GM19023 (cell line): ENCODE data around the gene C5.

ENCODE experiments used
- ATAC-seq: cut with Tn5 transposase; IDR thresholded peaks from one replicate; pipeline ENCODE4 v1.9.1; 2021; ENCODE audit warnings: mild to moderate bottlenecking, moderate library complexity; ENCODE audit not compliant: unreplicated experiment

Gene C5

GRCh38 chr9:120927269-120928014, 122.6 kb downstream of the C5 start:
- no peak for ATAC-seq

GRCh38 chr9:120926397-120926928, 123.6 kb downstream of the C5 start, which contains the start of gene TRAF1:
Gene TRAF1 (minus strand): TSS chr9:120926796. CDS start chr9:120926075, 721 bp downstream.
- peak; percentile 19 for ATAC-seq

GRCh38 chr9:120925535-120926396, 124.3 kb downstream of the C5 start:
- ATAC-seq, result peak; percentile 41

GRCh38 chr9:120924698-120925534, 125.2 kb downstream of the C5 start:
- ATAC-seq, result no peak

GRCh38 chr9:120923620-120924328, 126.3 kb downstream of the C5 start:
- ATAC-seq, result no peak

GRCh38 chr9:120922404-120923195, 127.5 kb downstream of the C5 start:
- ATAC-seq, result no peak

- ATAC-seq, result no peak
Measured at GRCh38 chr9:120921661-120922181, 128.4 kb downstream of the C5 start.

GRCh38 chr9:120920806-120921178, 129.3 kb downstream of the C5 start:
- ATAC-seq, result peak; percentile 38

- ATAC-seq, result no peak
Measured at GRCh38 chr9:120919843-120920805, 130.0 kb downstream of the C5 start.

GRCh38 chr9:120918931-120919842, 130.9 kb downstream of the C5 start:
- ATAC-seq, result no peak

- no peak for ATAC-seq
Measured at GRCh38 chr9:120917929-120918762, 131.9 kb downstream of the C5 start.

- no peak for ATAC-seq
Measured at GRCh38 chr9:120916991-120917880, 132.8 kb downstream of the C5 start.

- ATAC-seq, result no peak
Measured at GRCh38 chr9:120916588-120916987, 133.5 kb downstream of the C5 start.

GRCh38 chr9:120915854-120916470, 134.1 kb downstream of the C5 start:
- ATAC-seq, result no peak

- no peak for ATAC-seq
Measured at GRCh38 chr9:120914953-120915352, 135.1 kb downstream of the C5 start.
